ENCODE results near the gene CCDC183. TPM values are rescaled to one million over a fixed set of nuclear protein-coding genes. Genes with fewer than 3 reads are reported as not detected.

The CCDC183 gene
- polyA plus RNA-seq, 1 donor (not counting 4 experiments of a cell fraction or from before 2014, with no cell fraction given) = 0.03 TPM

GRCh38 chr9:136820971-136821825 lies 25.1 kb downstream of the CCDC183 start:
- Histone ChIP-seq H3K27ac (ENCODE audit: control insufficient read depth, insufficient read depth, low read length) (no peak overlapping the region), H3K4me2 (ENCODE audit: control insufficient read depth, extremely low read depth, insufficient read depth, low read depth, low read length) (peak overlapping the region; percentile 54), H3K9me1 (ENCODE audit: control insufficient read depth, extremely low read depth, insufficient read depth, low read length) (no peaks in the 10 kb centered on the region), H3K9me3 (ENCODE audit: control insufficient read depth, low read depth, low read length) (no peaks in the 10 kb centered on the region), H3K27me3 (ENCODE audit: control insufficient read depth, extremely low read depth, insufficient read depth, low read length) (no peaks in the 10 kb centered on the region), H3K79me2 (ENCODE audit: control insufficient read depth, insufficient read depth, low read length) (peaks cover 18% of the 10 kb centered on the region), H3K4me1 (ENCODE audit: control insufficient read depth, extremely low read depth, insufficient read depth, low read length) (no peaks in the 10 kb centered on the region), H2AFZ (ENCODE audit: control insufficient read depth, low read length) (no peak overlapping the region), H3K4me3 (ENCODE audit: control insufficient read depth in 2 of 3, extremely low read depth in 1 of 3, insufficient read depth in 2 of 3, low read depth in 1 of 3, low read length in 3 of 3) (no peak overlapping the region), H4K20me1 (ENCODE audit: control insufficient read depth, extremely low read depth, insufficient read depth, low read length) (no peaks in the 10 kb centered on the region), H3K9ac (ENCODE audit: control insufficient read depth, extremely low read depth, insufficient read depth, low read length) (no peak overlapping the region), H3K36me3 (ENCODE audit: control insufficient read depth in 2 of 2, extremely low read depth in 1 of 2, insufficient read depth in 2 of 2, low read length in 2 of 2) (peaks cover 5 to 11% of the 10 kb centered on the region in 2 experiments)
- DNase-seq (ENCODE audit: low read depth, low spot score) = no peak
- dilution Hi-C loops (cut with MboI; ENCODE audit: extremely low pct_ligation_motif_present, low sequenced_read_pairs) = loop anchor here (25.0 kb wide), 1 partner anchor 116 kb away; the partner anchor contains the start of genes C8G and FBXW5
- TF ChIP-seq EZH2 (IDR thresholded peaks at IDR 0.05; ENCODE audit: low read length) (no peak), CTCF (optimal IDR thresholded peaks at IDR 0.05 in 1 of 3, IDR thresholded peaks at IDR 0.05 in 1 of 3, conservative IDR thresholded peaks at IDR 0.05 in 1 of 3; ENCODE audit: extremely low read depth in 1 of 3, insufficient read depth in 2 of 3, low read length in 3 of 3) (no peak)
- no peak for FAIRE-seq

- Histone ChIP-seq H3K36me3 (ENCODE audit: control insufficient read depth in 2 of 2, extremely low read depth in 1 of 2, insufficient read depth in 2 of 2, low read length in 2 of 2) (peaks cover 5 to 14% of the 10 kb centered on the region in 2 experiments), H3K9ac (ENCODE audit: control insufficient read depth, extremely low read depth, insufficient read depth, low read length) (no peak overlapping the region), H3K4me3 (ENCODE audit: control insufficient read depth in 2 of 3, extremely low read depth in 1 of 3, insufficient read depth in 2 of 3, low read depth in 1 of 3, low read length in 3 of 3) (no peak overlapping the region)
Observed at GRCh38 chr9:136821826-136822544, 25.8 kb downstream of the CCDC183 start.

More at GRCh38 chr9:136821826-136822544, 25.8 kb downstream of the CCDC183 start:
- no peaks in the 10 kb centered on the region for H3K9me1 ChIP-seq (ENCODE audit: control insufficient read depth, extremely low read depth, insufficient read depth, low read length)
- FAIRE-seq = no peak
- no peaks in the 10 kb centered on the region for H3K9me3 ChIP-seq (ENCODE audit: control insufficient read depth, low read depth, low read length)
- no peaks in the 10 kb centered on the region for H3K4me1 ChIP-seq (ENCODE audit: control insufficient read depth, extremely low read depth, insufficient read depth, low read length)
- no peak overlapping the region for H2AFZ ChIP-seq (ENCODE audit: control insufficient read depth, low read length)
- no peak for TF ChIP-seq CTCF (optimal IDR thresholded peaks at IDR 0.05 in 1 of 3, IDR thresholded peaks at IDR 0.05 in 1 of 3, conservative IDR thresholded peaks at IDR 0.05 in 1 of 3; ENCODE audit: extremely low read depth in 1 of 3, insufficient read depth in 2 of 3, low read length in 3 of 3)
- no peak for TF ChIP-seq EZH2 (IDR thresholded peaks at IDR 0.05; ENCODE audit: low read length)
- peaks cover 18% of the 10 kb centered on the region for H3K79me2 ChIP-seq (ENCODE audit: control insufficient read depth, insufficient read depth, low read length)
- dilution Hi-C loops (cut with MboI; ENCODE audit: extremely low pct_ligation_motif_present, low sequenced_read_pairs) = loop anchor here (25.0 kb wide), 1 partner anchor 115 kb away; the partner anchor contains the start of genes C8G and FBXW5
- no peak for DNase-seq (ENCODE audit: low read depth, low spot score)
- no peak overlapping the region for H3K27ac ChIP-seq (ENCODE audit: control insufficient read depth, insufficient read depth, low read length)
- H4K20me1 ChIP-seq (ENCODE audit: control insufficient read depth, extremely low read depth, insufficient read depth, low read length) = no peaks in the 10 kb centered on the region
- no peak overlapping the region for H3K4me2 ChIP-seq (ENCODE audit: control insufficient read depth, extremely low read depth, insufficient read depth, low read depth, low read length)
- no peaks in the 10 kb centered on the region for H3K27me3 ChIP-seq (ENCODE audit: control insufficient read depth, extremely low read depth, insufficient read depth, low read length)
